Activated T-helper 17 cell treated with anti-CD3 and anti-CD28 coated beads, Interleukin-2, amount 50 U/mL, for 72 hours (primary cell): ENCODE results near the gene CMSS1. TPM values are rescaled to one million over a fixed set of nuclear protein-coding genes. Genes with fewer than 3 reads are reported as not detected.

Experiments
- ATAC-seq: fragments of 150-1000 bp; cut with Tn5 transposase; replicated peaks from 2 replicates; pipeline ENCODE4 v1.10.0; 2021; ENCODE audit warnings: mild to moderate bottlenecking, moderate library complexity
- H3K27ac Mint-ChIP-seq: one replicate; pipeline ENCODE4 v1.8.0; 2022; ENCODE audit warnings: mixed read lengths
- H3K27me3 Mint-ChIP-seq: one replicate; pipeline ENCODE4 v1.8.0; 2022; ENCODE audit warnings: mixed read lengths
- H3K36me3 Mint-ChIP-seq: one replicate; pipeline ENCODE4 v1.8.0; 2022; ENCODE audit warnings: low read depth, mild to moderate bottlenecking, mixed read lengths
- H3K4me1 Mint-ChIP-seq: one replicate; pipeline ENCODE4 v1.8.0; 2022; ENCODE audit warnings: mixed read lengths
- H3K4me3 Mint-ChIP-seq: one replicate; pipeline ENCODE4 v1.8.0; 2022; ENCODE audit warnings: mild to moderate bottlenecking, mixed read lengths
- H3K9me3 Mint-ChIP-seq: one replicate; pipeline ENCODE4 v1.8.0; 2022; ENCODE audit warnings: mixed read lengths
- total RNA-seq, 2 donors: library from RNA; stranded (reverse); gene quantifications; one replicate each; pipeline ENCODE4 v1.2.3, GENCODE V29; 2022

The CMSS1 gene
- total RNA-seq, 2 donors from 2014 or later, result 29.8 to 67.4 TPM

DNA sequence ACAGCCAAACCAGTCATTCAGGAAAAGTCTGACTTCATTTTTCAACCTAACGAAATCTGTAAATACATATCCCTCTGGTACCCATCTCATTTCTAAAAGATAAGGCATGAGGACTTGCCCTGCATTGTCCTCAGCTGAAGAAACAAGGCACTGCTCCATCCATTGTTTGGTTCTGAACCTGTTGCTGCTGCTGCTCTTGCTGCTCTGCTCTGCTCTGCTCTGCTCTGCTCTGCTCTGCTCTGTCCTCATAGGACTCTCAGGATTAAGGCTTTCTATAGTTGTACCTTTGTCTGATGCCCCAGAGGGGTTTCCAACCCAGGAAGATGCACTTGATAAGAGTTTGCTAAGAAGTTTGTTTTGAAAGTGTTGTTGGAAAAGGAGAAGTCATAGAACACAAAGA lies 38.2 kb downstream of the CMSS1 start:
- no peaks in the 10 kb centered on the region for H3K9me3 Mint-ChIP-seq
- H3K4me3 Mint-ChIP-seq, result no peak overlapping the region
- H3K27me3 Mint-ChIP-seq, result no peaks in the 10 kb centered on the region
- no peaks in the 10 kb centered on the region for H3K4me1 Mint-ChIP-seq
- H3K36me3 Mint-ChIP-seq, result no peaks in the 10 kb centered on the region
- no peak overlapping the region for H3K27ac Mint-ChIP-seq
- no peak for ATAC-seq

DNA sequence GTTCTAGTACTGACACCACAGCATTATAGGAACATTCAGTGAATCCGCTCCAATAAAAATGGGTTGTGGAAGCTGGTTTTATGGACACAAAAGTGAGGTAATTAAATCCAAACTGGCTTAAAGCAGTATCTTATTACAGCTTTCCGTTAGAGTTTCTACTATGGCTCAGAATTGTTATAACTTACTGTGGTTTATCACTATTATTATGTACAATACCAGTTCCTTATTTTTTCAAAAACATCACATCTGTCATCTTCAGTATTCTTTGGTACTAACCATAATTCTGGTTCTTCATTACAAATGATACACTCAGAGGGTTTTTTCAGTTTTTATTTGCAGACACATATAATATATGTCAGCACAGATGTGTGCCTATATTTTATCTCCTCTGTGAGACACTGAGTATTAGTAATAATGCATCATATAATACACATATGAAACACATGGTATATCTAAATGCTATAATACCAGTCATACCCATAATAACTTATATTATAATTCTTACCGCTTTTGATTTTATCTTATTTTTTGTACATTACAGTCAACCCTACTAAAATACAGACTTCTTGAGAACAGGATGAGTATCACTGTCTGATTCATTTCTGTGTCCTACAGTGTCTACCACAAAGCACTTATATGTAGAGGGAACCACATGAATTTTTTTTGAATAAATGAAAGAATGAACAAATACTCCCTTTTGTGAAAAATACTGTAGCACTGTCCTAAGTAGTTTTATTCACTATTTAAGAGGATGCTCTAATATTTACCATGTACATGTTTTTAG lies 39.0 kb downstream of the CMSS1 start:
- Mint-ChIP-seq H3K4me3 (no peak overlapping the region), H3K4me1 (no peaks in the 10 kb centered on the region), H3K27ac (no peak overlapping the region), H3K9me3 (no peaks in the 10 kb centered on the region), H3K36me3 (no peaks in the 10 kb centered on the region), H3K27me3 (no peaks in the 10 kb centered on the region)
- peak; percentile 93 for ATAC-seq

DNA sequence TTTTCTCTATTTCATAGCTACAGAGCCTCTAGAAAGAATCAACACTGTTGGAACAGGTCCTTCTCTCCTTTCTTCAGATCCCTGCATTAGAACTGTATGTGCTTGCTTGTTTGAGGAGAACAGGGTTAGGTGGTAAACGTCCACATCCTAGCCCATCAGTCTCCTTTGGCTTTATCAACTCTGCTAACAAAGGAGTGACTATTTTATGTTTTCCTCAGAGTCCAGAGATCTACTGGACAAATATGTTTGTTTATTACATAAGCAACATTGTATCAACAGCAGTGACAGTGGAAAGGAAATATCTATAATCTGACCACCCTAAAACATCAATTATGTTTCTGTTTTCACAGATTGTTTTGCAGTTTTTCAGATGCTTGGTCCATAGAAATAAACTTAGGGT lies 39.6 kb downstream of the CMSS1 start:
- H3K9me3 Mint-ChIP-seq, result no peaks in the 10 kb centered on the region
- H3K27me3 Mint-ChIP-seq, result no peaks in the 10 kb centered on the region
- H3K36me3 Mint-ChIP-seq, result no peaks in the 10 kb centered on the region
- H3K27ac Mint-ChIP-seq, result no peak overlapping the region
- no peak for ATAC-seq
- no peaks in the 10 kb centered on the region for H3K4me1 Mint-ChIP-seq
- no peak overlapping the region for H3K4me3 Mint-ChIP-seq

DNA sequence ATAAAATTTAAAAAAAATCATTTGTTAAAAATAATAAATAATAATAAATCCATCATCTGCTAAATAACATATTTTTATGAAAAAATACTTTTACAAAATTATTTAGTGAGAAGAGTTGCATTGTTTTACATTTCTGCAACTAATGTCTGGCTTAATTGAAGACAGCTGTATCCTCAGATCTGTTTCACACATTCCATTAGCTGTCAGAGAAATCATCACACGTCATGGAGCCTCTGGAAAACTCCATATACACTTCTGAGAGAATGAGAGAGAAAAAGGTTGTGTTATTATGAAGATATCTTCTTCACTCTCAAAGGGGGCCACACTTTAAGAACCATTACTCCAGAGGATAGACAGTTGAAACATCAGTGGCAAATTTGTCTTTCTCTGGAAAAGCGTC lies 40.8 kb downstream of the CMSS1 start:
- Mint-ChIP-seq H3K27me3 (no peaks in the 10 kb centered on the region), H3K36me3 (peaks cover 7% of the 10 kb centered on the region), H3K9me3 (no peaks in the 10 kb centered on the region), H3K27ac (no peak overlapping the region), H3K4me3 (no peak overlapping the region), H3K4me1 (no peaks in the 10 kb centered on the region)
- ATAC-seq, result no peak

- H3K4me1 Mint-ChIP-seq, result no peaks in the 10 kb centered on the region
These were observed 42.2 kb downstream of the CMSS1 start for GRCh38 chr3:99859825-99860224.

DNA sequence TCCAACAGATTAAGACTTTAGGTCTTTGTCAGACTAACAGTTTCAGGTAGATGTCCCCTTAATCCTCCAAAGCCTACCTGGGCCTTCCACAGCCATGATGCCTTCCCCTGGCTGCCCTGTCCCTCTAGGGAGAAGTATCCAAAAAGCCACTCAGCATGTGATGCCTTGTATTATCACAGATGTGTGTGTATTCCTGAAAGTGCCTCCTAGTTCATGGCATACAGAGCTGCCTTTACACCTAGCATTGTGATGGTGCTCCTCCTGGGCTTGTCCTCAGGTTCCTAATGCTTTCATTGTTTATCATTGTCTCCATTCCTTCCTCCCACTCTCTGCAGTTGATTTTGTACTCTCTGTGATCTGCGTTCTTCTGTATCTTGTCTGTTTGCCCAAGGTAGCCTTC lies 43.6 kb downstream of the CMSS1 start:
- Mint-ChIP-seq H3K9me3 (no peaks in the 10 kb centered on the region), H3K27ac (no peak overlapping the region), H3K4me3 (no peak overlapping the region), H3K27me3 (no peaks in the 10 kb centered on the region), H3K36me3 (peaks cover 7% of the 10 kb centered on the region), H3K4me1 (peaks cover 6% of the 10 kb centered on the region)
- ATAC-seq, result no peak

More at GRCh38 chr3:99859825-99860224, 42.2 kb downstream of the CMSS1 start:
- ATAC-seq, result no peak
- H3K27ac Mint-ChIP-seq, result no peak overlapping the region
- H3K4me3 Mint-ChIP-seq, result no peak overlapping the region
- H3K36me3 Mint-ChIP-seq, result peaks cover 7% of the 10 kb centered on the region
- no peaks in the 10 kb centered on the region for H3K9me3 Mint-ChIP-seq
- H3K27me3 Mint-ChIP-seq, result no peaks in the 10 kb centered on the region

- H3K4me3 Mint-ChIP-seq, result no peak overlapping the region
These were observed 44.5 kb downstream of the CMSS1 start for GRCh38 chr3:99862208-99862607.

GRCh38 chr3:99863002-99863401 lies 45.3 kb downstream of the CMSS1 start:
- no peak for ATAC-seq
- no peak overlapping the region for H3K27ac Mint-ChIP-seq
- H3K4me1 Mint-ChIP-seq, result peaks cover 14% of the 10 kb centered on the region
- no peaks in the 10 kb centered on the region for H3K27me3 Mint-ChIP-seq
- H3K36me3 Mint-ChIP-seq, result peaks cover 7% of the 10 kb centered on the region
- H3K4me3 Mint-ChIP-seq, result no peak overlapping the region
- no peaks in the 10 kb centered on the region for H3K9me3 Mint-ChIP-seq

More at GRCh38 chr3:99862208-99862607, 44.5 kb downstream of the CMSS1 start:
- H3K36me3 Mint-ChIP-seq, result peaks cover 7% of the 10 kb centered on the region
- H3K27ac Mint-ChIP-seq, result no peak overlapping the region
- ATAC-seq, result no peak
- no peaks in the 10 kb centered on the region for H3K27me3 Mint-ChIP-seq
- peaks cover 14% of the 10 kb centered on the region for H3K4me1 Mint-ChIP-seq
- no peaks in the 10 kb centered on the region for H3K9me3 Mint-ChIP-seq

GRCh38 chr3:99863588-99863987 lies 45.9 kb downstream of the CMSS1 start:
- Mint-ChIP-seq H3K27me3 (no peaks in the 10 kb centered on the region), H3K36me3 (peaks cover 8% of the 10 kb centered on the region), H3K4me3 (no peak overlapping the region), H3K4me1 (peaks cover 14% of the 10 kb centered on the region), H3K27ac (no peak overlapping the region), H3K9me3 (no peaks in the 10 kb centered on the region)
- no peak for ATAC-seq

- ATAC-seq, result no peak
- Mint-ChIP-seq H3K36me3 (peaks cover 11% of the 10 kb centered on the region), H3K4me3 (no peak overlapping the region), H3K9me3 (no peaks in the 10 kb centered on the region), H3K27me3 (no peaks in the 10 kb centered on the region), H3K4me1 (peaks cover 14% of the 10 kb centered on the region), H3K27ac (no peak overlapping the region)
These were observed 46.6 kb downstream of the CMSS1 start for GRCh38 chr3:99864289-99864688.

DNA sequence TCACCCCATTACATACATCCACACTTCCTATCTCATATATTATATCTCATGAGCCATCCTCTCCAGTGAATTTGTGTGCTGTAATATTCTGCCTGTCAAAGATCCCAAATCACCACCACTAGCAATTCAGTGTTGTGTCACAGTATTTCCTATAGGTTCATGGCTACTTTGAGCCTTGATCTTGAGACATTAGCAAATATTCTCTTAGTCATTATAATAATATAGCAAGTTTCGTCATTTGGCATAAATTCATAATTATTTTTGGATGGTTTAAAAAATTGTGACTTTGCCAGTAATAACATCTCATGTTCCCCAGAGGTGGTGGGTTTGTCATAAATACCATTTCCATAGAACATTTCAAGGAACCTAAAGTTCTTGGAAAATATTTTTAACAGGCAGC lies 47.7 kb downstream of the CMSS1 start:
- ATAC-seq, result no peak
- Mint-ChIP-seq H3K4me3 (no peak overlapping the region), H3K9me3 (no peaks in the 10 kb centered on the region), H3K36me3 (peaks cover 11% of the 10 kb centered on the region), H3K4me1 (peaks cover 14% of the 10 kb centered on the region), H3K27ac (no peak overlapping the region), H3K27me3 (no peaks in the 10 kb centered on the region)

DNA sequence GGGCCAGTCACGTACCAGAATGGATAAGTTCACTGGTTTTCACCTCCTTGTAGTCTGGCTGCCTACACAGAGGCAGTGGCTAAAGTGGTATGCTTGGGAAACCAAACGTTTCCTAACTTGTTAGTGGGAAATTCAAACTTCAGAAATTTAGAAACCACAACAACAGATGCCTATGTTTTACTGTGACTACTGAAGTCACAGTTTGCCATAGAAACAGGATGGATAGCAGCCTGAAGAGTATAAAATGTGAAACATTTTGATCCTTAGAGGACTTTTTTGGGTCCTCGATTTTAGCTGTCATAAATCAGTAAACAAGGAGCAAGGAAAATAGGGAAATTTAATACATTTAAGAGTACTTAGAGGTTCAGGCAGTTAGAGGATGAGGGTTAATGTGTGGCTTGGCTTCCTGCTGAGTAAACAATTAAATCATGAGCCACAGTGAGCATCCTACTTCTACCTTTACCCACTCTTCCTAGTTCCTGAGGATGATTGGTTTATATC lies 48.6 kb downstream of the CMSS1 start:
- ATAC-seq, result peak; percentile 50
- H3K9me3 Mint-ChIP-seq, result no peaks in the 10 kb centered on the region
- H3K27ac Mint-ChIP-seq, result peak overlapping the region; percentile 64
- H3K27me3 Mint-ChIP-seq, result no peaks in the 10 kb centered on the region
- peaks cover 11% of the 10 kb centered on the region for H3K36me3 Mint-ChIP-seq
- H3K4me3 Mint-ChIP-seq, result peak overlapping the region; percentile 33
- H3K4me1 Mint-ChIP-seq, result peaks cover 14% of the 10 kb centered on the region

DNA sequence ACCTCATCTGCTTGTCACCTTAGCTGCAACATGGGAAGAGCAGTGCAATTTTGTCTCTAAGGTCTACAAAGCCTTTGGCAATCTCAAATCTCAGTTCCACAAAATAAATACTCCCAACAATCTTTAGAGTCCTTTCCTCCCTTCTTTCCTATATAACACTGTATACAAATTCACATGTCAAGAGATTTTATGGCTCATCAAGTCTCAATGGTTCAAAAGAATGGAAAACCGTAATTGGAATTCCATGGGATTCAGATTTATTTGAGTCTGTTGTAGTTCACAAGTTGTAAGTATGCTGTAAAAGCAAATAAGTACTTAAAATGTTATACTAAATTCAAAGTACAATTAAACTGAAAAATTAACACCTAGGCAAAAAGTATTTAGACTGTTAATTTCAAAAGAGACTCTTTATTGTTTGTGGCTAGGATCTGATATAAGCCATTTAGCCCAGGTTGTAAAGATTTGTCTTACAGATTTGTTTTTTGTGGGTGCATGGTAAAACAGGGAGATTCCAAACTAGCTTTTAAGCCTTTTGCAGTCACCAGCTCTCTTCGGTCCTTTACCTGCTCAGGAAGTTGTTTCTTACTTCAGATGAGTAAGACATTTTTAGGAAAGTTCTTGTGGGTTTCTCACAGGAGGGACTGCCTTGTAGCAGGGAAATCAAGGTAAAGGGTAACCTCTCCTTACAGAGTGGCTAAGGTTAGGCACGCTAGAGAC lies 50.1 kb downstream of the CMSS1 start:
- Mint-ChIP-seq H3K9me3 (no peaks in the 10 kb centered on the region), H3K4me1 (peaks cover 19% of the 10 kb centered on the region), H3K27ac (peak overlapping the region; percentile 32), H3K4me3 (no peak overlapping the region), H3K27me3 (no peaks in the 10 kb centered on the region), H3K36me3 (peaks cover 9% of the 10 kb centered on the region)
- peak; percentile 66 for ATAC-seq

DNA sequence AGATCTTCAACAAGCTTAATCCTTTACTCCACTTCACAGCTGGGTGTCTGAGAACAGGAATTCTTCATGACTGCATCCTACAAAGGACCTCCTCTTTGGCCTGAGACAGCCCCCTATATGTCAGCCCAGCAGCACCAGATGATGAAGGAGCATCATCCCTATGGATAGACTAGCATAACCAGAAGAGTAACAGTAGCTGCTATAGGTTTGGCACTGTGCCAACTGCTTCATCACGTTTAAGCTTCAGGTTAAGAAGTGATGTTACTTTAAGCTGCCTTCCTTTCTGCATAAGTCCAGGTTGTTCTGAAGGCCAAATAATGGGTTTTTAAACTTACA lies 50.6 kb downstream of the CMSS1 start:
- peaks cover 4% of the 10 kb centered on the region for H3K36me3 Mint-ChIP-seq
- no peak overlapping the region for H3K4me3 Mint-ChIP-seq
- H3K9me3 Mint-ChIP-seq, result no peaks in the 10 kb centered on the region
- peak overlapping the region; percentile 32 for H3K27ac Mint-ChIP-seq
- no peaks in the 10 kb centered on the region for H3K27me3 Mint-ChIP-seq
- peak; percentile 5 for ATAC-seq
- H3K4me1 Mint-ChIP-seq, result peaks cover 20% of the 10 kb centered on the region

GRCh38 chr3:99869621-99870020 lies 52.0 kb downstream of the CMSS1 start:
- Mint-ChIP-seq H3K9me3 (no peaks in the 10 kb centered on the region), H3K36me3 (peaks cover 4% of the 10 kb centered on the region), H3K4me1 (peaks cover 20% of the 10 kb centered on the region), H3K27ac (no peak overlapping the region), H3K4me3 (no peak overlapping the region), H3K27me3 (no peaks in the 10 kb centered on the region)
- no peak for ATAC-seq
